NCI-H82 (cell line): Measurements from ENCODE around the gene DENND5B.
A peak's percentile ranks its signal among the peaks of the same experiment; 100 is the strongest.
"Not testable (repeated sequence)": the region's sequence is repeated elsewhere in the genome, so short reads cannot be mapped to it uniquely, and the experiment has no call there.

Experiments
- DNase-seq: peaks from one replicate; lab custom pipeline; 2025; lab: John Stamatoyannopoulos, UW

The DENND5B gene

DNA sequence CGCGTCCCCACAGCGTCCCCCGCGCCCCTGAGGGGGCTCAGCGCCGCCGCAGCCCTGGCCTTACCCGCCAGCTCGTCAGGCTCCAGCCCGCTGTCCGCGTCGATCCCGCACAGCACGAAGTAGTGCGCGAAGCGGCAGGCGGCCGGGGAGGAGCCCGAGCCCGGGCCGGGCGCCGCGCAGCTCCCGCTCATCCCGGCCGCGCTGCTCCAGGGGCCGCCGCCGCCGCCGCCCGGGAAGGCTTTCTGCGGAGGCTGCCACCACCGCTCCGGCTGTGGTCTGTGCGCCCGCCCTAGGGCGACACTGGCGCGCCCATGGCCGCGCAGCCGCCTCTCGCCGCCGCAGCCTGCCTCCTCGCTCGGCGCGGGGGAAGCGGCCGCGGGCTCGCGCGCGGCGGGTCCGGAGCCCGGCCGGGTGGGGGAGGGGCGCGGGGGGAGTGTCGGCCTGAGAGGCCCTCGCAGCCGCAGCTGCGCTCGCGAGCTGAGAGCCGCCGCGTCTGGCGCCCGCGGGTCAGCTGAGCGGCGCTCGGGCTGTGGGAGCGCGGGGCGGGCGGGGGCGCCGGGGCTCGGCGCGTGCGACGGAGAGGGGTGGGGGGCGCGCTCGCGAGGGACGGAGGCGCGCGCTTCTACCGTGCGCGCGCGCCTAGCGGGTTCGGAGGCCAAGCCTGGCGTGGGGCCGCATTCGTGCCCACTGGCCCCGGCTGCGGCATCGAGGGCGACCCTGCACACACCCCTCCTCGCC is at the start of gene DENND5B:
Gene DENND5B, minus strand, starts transcription at position 495 of the 738 bp plus-strand sequence. Its CDS starts 304 bp downstream, at position 191.
- DNase-seq: peak; percentile 91

DNA sequence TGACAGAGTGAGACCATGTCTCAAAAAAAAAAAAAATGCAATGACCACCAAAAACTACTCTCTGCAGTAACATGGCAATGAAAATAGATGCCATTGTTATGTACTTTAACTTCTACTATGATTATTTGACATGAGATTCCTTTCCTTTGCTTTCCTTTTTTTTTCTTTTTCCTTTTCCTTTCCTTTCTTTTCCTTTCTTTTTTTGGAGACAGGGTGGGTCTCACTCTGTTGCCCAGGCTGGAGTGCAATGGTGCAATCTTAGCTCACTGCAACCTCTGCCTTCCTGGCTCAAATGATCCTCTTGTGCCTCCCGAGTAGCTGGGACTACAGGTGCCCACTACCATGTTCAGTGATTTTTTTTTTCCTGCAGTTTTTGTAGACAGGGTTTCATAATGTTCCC is 43.7 kb upstream of the DENND5B start:
- no peak for DNase-seq

DNA sequence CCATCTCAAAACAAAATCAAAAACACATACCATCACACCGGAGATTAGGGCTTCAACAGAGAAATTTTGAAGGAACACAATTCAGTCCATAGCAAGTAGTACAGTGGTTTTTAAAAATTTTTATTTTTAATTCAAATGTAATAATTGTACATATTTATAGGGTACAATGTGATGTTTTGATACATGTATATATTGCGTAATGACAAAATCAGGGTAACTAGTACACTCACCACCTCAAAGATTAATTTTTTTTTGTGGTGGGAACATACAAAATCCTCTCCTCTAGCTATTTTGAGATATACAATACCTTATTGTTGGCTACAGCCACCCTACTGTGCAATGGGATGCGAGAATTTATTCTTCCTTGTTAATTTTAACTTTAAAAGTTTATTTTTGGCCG is 42.5 kb upstream of the DENND5B start:
- no peak for DNase-seq

DNA sequence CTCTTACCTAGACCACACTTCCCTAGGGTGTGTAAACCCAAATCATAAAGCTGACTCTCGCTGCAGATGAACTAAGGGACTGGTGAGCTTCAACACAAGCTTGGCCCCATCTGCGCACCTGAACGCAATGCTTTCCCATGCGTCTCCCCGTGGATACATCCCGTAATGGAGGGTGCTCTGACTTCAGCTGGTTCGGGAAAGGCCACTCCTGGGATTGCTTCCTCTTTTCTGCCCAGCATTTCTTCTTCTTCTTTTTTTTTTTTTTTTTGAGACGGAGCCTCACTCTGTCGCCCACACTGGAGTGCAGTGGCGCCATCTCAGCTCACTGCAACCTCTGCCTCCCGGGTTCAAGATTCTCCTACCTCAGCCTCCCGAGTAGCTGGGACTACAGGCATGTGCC is 40.9 kb upstream of the DENND5B start:
- DNase-seq: no peak

DNA sequence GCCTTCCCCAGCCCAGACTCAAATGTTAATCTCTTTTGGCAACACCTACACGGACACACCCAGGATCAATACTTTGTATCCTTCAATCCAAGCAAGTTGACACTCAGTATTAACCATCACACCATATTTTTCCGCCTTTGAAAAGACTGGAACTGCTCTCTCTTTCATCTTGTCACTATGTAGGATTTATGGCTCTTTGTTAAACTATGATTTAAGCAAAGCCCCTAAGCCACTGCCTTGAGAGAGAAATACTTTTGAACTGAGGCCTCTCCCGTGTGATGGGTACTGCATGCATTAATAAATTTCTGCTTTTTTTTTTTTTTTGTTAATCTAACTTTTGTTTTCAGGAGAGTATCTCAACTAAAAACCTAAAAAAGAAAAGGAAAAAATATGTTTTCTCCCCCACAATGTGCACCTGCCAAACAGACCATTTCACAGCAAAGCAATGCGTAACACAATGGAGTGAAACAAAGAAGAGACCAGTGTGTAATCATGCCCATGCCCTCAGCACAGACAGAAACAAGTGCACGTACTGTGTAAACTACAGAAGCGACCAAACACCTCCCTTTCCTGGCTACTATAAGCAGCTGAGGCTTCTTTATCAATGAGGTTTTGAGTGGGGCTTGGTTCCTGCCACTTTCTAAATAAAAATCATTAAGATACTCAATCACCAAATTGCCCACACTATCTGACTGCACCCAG is 40.2 kb upstream of the DENND5B start:
- DNase-seq: peak; percentile 34

DNA sequence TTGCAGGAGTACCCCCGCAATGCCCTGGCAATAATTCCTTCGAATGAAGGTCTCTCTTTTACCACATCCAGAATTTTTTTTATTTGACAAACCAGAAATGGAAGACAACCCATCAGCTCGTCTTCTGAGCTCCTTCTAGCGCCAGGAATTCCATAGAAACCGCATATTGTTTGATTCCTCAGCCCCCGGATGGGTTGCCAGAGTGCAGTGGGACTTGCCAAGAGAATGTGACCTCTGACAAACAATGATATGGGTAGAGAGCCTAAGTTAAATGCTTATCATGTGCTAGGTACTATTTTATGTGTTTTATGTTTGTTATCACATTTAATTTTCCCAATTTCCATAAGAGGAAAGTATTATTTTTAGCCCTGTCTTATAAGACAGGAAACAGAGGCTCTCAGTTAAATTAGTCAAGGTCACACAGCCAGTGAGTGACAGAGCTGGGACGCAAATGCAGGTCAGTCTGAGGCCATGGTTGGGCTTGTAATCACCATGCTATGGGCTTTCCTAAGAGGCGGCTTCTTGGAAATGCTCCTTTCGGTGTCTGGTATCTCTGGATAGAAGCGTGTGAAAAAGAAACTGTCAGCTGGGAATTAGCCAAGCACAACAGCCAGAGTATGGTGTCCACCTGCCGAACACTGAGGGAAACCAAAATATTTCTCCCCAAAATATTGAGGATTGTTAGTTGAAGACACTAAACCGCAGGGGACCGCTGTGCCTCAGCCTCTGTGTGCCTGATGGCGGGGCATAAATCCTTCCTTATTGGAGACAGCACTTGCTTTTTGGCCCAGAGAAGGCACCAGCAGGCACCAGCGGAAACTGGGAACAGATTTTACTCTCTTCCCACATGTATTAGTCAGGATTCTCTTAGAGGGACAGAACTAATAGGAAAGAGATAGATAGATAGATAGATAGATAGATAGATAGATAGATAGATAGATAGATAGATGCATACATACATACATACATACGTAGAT is 39.1 kb upstream of the DENND5B start:
- no peak for DNase-seq

DNA sequence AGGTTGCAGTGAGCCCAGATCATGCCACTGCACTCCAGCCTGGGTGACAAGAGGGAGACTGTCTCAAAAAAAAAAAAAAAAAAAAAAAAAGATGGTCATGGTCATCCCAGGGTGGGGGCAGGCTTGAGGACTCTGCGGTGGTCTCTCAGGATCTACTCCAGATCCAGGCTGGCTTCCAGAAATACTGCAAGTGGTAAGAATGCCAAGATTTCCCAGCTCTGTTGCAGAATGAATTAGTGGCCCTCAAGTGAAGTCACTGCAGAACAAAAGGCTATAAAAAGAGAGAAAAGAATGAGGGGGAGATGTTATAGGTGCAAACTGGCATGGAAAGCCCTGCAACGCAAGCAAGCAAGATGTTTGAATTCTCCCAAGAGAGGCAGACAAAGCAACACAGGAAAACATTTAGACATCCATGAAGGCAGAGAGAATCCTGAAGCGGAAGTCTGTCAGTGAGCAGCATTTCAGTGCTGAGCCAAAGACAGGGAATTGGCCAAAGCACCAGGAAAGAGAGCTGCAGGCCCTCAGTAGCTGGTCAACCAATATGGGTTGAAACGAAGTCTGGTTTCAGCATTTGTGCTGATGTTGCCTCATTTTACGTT is 36.6 kb upstream of the DENND5B start:
- DNase-seq: no peak

DNA sequence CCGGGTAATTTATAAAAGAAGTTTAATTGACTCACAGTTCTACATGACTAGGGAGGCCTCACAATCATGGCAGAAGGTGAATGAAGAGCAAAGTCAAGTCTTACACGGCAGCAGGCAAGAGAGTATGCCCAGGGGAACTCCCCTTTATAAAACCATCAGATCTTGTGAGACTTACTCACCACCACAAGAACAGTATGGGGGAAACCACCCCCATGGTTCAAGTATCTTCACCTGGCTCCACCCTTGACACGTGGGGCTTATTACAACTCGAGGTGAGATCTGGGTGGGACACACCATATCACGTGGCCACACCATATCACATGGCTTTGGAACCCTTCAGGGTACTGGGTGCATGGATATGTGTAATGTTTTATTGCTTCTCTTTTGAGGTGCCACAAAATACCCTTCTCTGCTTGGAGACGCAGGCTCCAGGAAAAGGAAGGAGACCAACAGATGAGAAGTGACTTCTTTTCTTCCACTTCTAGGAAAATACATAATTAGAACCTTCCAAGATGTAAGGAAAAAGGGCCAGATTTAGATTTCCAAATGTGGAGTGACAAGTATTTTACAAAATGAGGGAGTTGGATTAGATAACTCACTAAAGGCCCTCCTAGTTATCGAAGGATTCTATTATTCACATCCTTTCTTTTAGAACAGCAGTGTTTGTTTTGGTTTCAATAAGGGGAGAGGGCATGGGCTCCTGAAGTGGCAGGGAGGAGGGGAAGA is 35.5 kb upstream of the DENND5B start:
- DNase-seq: no peak

DNA sequence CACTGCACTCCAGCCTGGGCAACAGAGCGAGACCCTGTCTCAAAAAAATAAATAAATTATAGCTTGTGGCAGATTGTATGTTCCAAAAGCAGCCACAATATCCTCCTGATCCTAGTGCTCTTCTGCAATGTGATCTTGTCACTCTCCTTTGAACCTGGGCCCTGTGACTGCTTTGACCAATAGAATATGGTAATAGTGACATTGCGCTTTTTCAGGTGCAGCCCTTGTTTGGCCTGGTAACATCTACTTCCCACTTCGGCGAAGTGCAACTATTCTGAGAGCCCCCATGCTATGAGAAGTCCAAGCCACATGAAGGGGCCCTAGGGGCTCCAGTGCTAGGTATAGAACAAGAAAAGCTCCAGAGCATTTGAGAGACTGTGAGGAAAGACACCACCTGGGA is 31.1 kb upstream of the DENND5B start:
- no peak for DNase-seq

DNA sequence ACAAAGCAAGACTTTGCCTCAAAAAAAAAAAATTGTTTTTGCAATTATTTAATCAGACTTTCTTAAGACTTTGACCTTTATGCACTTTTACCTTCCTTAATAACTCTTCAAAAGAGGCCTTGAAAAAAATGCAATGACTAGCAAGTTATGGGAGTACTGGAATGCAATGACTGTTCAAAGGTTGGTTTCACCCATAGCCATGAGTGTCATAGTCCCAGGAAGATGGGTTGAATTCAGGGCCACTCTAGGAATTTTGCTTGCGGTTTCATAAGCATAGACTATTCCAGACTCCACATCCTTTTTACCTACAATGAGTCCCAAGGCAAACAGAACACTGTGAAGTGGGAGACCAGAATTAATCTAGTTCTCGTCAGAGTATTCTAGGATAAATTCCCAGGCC is 29.4 kb upstream of the DENND5B start:
- no peak for DNase-seq

DNA sequence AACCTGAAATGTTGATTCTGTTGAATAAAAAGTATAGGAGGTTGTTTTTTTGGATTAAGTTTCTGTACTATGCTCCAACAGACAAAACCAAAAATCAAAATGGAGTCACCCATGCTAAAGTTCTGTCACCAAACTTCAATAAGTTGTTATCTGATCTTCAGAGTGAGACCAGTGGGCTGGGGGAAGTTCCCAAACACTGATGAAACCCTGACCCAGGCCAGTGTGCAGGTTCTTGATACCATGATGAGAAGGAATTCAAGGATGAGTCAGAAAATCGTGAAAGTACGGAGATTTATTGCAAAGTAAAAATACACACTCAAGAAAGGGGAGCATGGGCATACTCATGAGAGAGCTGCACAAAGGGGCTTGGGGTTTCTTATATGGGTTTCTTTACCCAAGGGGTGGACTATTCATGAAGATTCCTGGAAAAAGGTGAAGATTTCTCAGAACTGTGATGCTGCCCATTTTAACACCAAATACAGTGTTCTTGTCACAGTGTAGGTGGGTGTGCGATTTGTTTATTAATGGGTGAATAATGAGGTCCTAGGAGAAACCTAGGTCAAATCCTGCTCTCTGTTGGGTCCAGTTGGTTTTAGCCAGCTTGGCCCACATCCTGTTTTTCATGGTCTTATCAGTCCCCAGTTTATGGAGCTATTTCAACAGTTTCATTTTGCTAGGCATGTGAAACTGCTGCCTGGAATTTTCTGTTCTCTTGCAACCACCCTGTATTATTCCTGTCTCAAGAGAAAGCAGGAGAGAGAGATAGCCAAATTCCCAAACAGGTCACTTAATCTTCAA is 27.5 kb upstream of the DENND5B start:
- no peak for DNase-seq

DNA sequence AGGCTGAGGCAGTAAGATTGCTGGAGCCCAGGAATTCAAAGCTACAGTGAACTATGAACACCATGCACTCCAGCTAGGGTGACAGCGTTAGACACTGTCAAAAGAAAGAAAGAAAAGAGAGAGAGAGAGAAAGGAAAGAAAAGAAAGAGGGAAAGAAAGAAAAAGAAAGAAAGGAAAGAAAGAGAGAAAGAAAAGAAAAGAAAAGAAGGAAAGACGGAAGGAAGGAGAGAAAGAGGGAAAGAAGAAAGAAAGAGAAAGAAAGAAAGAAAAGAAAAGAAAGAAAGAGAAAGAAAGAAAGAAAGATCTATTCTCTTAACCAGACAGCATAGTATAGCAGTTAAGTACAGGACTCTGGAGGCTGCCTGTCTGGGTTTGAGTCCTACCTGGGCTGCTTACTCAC is 21.9 kb upstream of the DENND5B start:
- no peak for DNase-seq

DNA sequence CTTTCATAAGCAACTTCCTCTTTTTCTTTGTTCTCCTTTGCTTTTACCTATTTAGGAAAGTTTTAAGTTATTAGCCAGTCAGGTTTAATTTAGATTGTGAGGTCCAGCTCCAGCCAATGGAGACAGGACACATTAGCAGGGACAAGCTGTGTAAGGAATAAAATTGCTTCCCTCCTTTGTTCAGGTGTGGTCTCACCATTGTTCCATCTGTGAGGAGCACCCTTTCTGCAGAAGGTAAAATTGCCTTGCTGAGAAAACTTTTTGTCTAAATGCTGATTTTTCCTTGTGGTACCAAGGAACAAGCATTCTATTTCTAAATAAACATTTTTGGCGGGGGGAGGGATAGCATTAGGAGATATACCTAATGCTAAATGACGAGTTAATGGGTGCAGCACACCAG is 17.4 kb upstream of the DENND5B start:
- DNase-seq: not testable (repeated sequence)

DNA sequence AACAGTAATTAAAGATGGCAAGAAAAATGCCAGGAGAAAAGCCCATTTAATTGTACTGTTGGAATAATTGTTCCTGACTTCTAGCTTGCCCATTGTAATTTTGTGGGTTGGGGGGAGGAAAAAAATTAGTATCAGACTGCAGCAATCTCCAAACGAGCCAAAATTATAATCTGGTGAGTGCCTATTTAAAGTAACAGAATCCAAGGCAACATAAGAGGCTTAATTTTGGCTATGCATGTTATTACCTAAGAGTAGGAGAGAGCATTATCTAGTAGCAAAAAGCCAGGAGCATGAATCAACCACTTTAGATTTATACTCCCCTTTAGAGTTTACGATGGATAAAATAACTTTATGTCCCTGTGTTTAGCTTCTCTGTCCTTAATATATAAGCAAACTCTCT is 14.6 kb upstream of the DENND5B start:
- peak; percentile 71 for DNase-seq

DNA sequence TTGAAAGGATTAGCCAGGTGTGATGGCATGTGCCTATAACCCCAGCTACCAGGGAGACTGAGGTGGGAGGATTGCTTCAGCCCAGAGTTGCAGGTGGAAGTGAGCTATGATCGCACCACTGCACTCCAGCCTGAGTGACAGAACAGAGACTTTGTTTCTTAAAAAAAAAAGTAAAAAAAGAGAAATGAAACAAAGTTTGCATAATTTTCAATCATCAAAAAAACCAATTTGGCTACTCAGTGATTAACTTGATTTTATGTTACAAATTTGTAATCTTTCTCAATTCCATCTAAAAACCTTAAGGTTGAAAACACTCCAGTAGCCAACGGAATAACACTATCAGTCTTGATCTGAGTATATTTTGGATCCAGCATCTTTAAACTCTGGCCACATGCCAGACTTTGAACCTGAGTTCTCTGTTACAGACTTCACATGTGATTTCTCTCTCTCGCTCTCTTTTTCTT is 12.6 kb upstream of the DENND5B start:
- no peak for DNase-seq

DNA sequence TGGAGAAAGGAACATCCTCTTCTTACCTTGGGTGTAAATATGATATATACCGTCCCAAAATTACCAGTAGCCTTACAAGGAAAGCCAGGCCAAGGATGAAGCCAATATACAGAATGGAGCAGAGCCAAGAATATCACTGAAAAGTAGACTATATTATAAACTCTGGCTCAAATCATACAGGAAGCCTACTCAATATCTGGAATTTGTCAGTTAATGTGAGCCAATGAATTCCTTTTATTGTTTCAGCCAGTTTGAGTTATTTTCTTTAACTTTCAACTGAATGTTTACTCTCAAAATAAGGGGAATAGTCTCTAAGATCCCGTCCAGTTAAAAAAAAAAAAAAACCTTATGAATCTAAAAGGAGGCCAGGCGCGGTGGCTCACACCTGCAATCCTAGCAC is 9.8 kb upstream of the DENND5B start:
- no peak for DNase-seq

DNA sequence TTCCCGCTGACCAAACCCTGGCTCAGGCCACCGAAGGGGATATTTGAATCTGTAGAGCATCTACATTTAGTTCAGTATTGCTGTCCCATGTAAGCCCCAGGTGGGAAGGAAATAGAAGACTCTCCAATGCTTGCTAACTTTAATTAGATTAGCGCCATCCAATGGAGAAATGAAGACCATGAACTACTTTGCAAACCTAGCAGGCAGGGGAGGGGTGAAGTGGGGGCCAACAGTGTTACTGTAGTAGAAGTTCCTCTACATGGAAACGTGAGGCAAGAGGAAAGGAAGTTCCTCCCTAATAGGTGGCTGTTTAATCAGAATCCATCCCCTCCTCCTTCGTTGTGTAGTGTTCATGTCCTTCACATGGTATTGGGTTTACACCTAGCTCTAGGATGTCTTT is 9.3 kb upstream of the DENND5B start:
- no peak for DNase-seq

DNA sequence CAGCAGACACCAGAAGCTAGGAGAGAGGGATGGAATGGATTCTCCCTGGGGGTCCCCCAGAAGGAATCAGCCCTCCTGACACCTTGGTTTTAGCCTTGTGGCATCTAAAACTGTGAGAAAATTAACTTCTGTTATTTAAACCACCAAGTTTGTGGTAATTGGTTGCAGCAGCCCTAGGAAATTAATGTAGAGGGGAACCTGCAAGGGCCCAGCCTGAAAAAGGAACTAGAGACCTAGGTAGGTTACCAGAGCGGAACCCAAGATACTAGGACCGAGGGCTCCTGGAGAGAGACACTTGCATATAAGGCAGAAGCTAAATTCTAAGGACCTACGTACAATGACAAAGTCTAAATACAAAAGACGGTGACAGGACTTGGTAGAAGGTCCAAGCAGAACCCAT is 8.1 kb upstream of the DENND5B start:
- DNase-seq: no peak

DNA sequence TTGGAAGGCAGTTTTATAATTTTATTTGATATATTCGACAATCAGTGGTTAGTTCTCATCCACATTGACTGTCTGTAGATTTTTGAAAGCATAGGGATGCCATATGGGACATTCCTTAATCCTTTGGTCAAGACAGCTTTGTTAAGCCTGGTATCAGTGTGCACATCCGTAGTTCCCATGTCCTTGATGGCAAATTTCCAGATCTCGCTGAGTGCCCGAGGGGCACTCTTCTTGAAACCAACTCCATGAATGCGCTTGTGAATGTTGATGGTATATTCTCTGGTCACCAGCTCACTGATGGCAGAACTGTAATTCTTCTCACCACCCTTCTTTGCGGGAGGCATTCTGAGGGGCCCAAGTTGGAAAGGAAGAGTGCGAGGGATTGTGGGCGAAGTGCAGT is 6.1 kb upstream of the DENND5B start:
- peak; percentile 87 for DNase-seq

DNA sequence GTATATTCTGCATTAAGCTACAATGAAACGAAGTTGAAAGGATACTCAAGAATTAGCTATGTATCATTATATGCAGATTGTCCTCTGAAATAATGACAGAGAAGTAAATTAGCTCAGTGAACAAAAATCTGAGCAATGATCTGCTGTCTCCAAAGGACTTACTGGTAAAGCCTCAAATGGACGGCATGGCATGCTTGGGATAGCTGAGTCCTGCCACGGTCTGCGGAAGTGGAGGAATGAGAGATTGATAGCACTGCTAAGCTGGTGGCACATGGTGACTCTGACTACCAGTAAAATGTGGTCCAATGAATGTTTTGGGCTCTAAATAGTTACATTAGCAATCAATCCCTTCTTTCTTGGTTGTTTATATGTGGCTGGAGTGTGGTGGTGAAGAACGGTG is 3.7 kb upstream of the DENND5B start:
- DNase-seq: peak; percentile 10
